ENCODE measurements around the gene ZBTB7A. TPM values are rescaled to one million over a fixed set of nuclear protein-coding genes. Genes with fewer than 3 reads are reported as not detected.

The ZBTB7A gene
- total RNA-seq, 1 donor from 2014 or later, result 30.0 TPM

GRCh38 chr19:4087787-4088679 lies 21.3 kb upstream of the ZBTB7A start:
- peaks cover 9% of the 10 kb centered on the region for H3K4me1 Mint-ChIP-seq (ENCODE audit: unreplicated experiment)
- peaks cover 3% of the 10 kb centered on the region for H3K36me3 Mint-ChIP-seq (ENCODE audit: unreplicated experiment)
- no peaks in the 10 kb centered on the region for H3K27me3 Mint-ChIP-seq (ENCODE audit: unreplicated experiment)
- DNase-seq (ENCODE audit: extremely low spot score, unreplicated experiment), result peak; percentile 83
- no peak overlapping the region for H3K27ac Mint-ChIP-seq (ENCODE audit: unreplicated experiment)
- TF ChIP-seq, protein P1, sequence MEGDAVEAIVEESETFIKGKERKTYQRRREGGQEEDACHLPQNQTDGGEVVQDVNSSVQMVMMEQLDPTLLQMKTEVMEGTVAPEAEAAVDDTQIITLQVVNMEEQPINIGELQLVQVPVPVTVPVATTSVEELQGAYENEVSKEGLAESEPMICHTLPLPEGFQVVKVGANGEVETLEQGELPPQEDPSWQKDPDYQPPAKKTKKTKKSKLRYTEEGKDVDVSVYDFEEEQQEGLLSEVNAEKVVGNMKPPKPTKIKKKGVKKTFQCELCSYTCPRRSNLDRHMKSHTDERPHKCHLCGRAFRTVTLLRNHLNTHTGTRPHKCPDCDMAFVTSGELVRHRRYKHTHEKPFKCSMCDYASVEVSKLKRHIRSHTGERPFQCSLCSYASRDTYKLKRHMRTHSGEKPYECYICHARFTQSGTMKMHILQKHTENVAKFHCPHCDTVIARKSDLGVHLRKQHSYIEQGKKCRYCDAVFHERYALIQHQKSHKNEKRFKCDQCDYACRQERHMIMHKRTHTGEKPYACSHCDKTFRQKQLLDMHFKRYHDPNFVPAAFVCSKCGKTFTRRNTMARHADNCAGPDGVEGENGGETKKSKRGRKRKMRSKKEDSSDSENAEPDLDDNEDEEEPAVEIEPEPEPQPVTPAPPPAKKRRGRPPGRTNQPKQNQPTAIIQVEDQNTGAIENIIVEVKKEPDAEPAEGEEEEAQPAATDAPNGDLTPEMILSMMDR (IDR thresholded peaks at IDR 0.05), result no peak
- no peaks in the 10 kb centered on the region for H3K9me3 Mint-ChIP-seq (ENCODE audit: unreplicated experiment)
- H3K4me3 Mint-ChIP-seq (ENCODE audit: unreplicated experiment), result no peak overlapping the region

DNA sequence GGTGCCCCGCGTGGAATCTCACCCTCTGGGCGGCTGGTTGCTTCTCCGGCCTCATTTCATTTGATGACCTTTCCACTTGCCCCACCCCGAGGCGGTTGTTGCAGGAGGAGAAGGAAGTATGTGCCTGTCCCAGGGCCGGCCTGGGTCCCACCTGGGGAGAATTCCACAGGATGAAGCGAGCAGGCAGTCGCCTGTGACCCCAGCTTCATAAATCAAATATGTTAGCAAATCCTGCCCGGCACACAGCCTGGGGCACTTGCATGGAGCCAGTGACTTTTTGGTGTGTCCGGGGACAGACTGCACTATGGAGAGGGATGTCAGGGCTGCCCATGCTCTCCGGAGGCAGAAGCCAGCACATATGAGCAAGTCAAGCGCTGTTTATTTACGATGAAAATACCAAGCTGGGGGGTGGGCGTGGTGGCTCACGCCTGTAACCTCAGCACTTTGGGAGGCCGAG lies 19.7 kb upstream of the ZBTB7A start:
- peak; percentile 77 for DNase-seq (ENCODE audit: extremely low spot score, unreplicated experiment)
- no peak overlapping the region for H3K4me3 Mint-ChIP-seq (ENCODE audit: unreplicated experiment)
- H3K36me3 Mint-ChIP-seq (ENCODE audit: unreplicated experiment), result peaks cover 3% of the 10 kb centered on the region
- H3K27me3 Mint-ChIP-seq (ENCODE audit: unreplicated experiment), result no peaks in the 10 kb centered on the region
- H3K4me1 Mint-ChIP-seq (ENCODE audit: unreplicated experiment), result peaks cover 9% of the 10 kb centered on the region
- TF ChIP-seq, protein P1 (IDR thresholded peaks at IDR 0.05), result no peak
- H3K9me3 Mint-ChIP-seq (ENCODE audit: unreplicated experiment), result no peaks in the 10 kb centered on the region
- H3K27ac Mint-ChIP-seq (ENCODE audit: unreplicated experiment), result no peak overlapping the region

- Mint-ChIP-seq H3K27me3 (ENCODE audit: unreplicated experiment) (no peaks in the 10 kb centered on the region), H3K4me1 (ENCODE audit: unreplicated experiment) (peaks cover 9% of the 10 kb centered on the region), H3K27ac (ENCODE audit: unreplicated experiment) (no peak overlapping the region), H3K9me3 (ENCODE audit: unreplicated experiment) (no peaks in the 10 kb centered on the region), H3K4me3 (ENCODE audit: unreplicated experiment) (no peak overlapping the region), H3K36me3 (ENCODE audit: unreplicated experiment) (no peaks in the 10 kb centered on the region)
- TF ChIP-seq, protein P1 (IDR thresholded peaks at IDR 0.05), result no peak
- DNase-seq (ENCODE audit: extremely low spot score, unreplicated experiment), result peak; percentile 81
These were observed 17.8 kb upstream of the ZBTB7A start for GRCh38 chr19:4084547-4084877.

DNA sequence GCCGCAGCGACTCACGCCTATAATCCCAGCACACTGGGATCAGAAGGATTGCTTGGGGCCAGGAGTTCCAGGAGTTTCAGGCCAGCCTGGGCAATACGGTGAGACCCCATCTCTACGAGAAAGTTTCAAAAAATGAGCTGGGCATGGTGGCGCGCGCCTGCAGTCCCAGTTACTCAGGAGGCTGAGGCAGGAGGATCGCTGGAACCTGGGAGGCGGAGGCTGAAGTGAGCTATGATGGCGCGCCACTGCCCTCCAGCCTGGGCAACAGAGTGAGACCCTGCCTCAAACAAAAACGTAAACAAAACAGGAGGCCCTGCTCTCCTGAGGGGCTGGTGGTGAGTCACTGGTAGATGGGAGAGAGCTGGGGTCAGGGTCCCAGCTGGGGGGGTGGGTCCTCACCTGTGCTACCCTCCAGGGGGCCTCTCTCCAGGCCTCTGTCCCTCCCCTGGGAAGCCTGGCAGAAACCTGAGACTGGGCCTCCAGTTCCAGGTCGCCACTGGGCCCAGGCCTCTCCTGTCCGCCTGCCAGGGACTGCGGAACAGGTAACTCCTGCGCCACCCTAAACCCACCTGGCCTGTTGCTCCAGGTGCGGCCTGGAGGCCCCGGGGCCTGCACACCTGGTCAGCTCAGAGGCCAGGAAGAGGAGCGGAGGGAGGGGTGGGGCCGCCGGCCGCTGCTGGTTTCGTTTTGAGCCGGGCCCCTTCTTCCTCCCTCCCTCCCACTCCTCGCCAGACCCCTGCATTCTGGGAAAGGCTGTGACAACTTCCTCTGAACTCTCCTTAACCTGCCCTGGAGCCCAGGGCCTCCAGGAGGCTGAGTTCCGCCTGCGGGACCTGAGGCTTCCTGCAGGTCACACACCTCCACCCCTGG lies 17.2 kb upstream of the ZBTB7A start:
- Mint-ChIP-seq H3K27me3 (ENCODE audit: unreplicated experiment) (no peaks in the 10 kb centered on the region), H3K9me3 (ENCODE audit: unreplicated experiment) (no peaks in the 10 kb centered on the region), H3K36me3 (ENCODE audit: unreplicated experiment) (no peaks in the 10 kb centered on the region), H3K4me3 (ENCODE audit: unreplicated experiment) (no peak overlapping the region), H3K4me1 (ENCODE audit: unreplicated experiment) (peaks cover 9% of the 10 kb centered on the region), H3K27ac (ENCODE audit: unreplicated experiment) (no peak overlapping the region)
- no peak for DNase-seq (ENCODE audit: extremely low spot score, unreplicated experiment)
- TF ChIP-seq, protein P1 (IDR thresholded peaks at IDR 0.05), result no peak

DNA sequence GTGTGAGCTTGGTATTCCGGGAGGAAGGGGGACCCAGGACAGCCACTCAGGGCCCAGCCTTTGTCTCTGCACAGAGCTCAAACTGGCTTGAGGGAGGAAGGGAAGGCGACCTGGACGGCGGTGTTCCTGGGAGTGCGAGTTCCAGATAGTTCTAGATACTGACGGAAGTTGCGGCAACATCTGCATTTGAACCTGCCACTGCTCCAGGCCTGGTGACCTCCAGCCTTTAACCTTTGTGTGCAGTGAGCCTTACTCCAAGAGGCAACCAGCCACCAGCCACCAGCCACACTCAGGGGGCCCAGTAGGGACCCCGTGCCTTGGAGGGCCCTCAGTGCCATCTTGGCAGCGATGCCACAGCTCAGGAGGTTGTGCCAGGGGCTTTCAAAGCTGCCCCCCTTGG lies 15.5 kb upstream of the ZBTB7A start:
- Mint-ChIP-seq H3K4me3 (ENCODE audit: unreplicated experiment) (no peak overlapping the region), H3K9me3 (ENCODE audit: unreplicated experiment) (no peaks in the 10 kb centered on the region), H3K4me1 (ENCODE audit: unreplicated experiment) (peaks cover 11% of the 10 kb centered on the region), H3K36me3 (ENCODE audit: unreplicated experiment) (no peaks in the 10 kb centered on the region), H3K27ac (ENCODE audit: unreplicated experiment) (no peak overlapping the region), H3K27me3 (ENCODE audit: unreplicated experiment) (no peaks in the 10 kb centered on the region)
- DNase-seq (ENCODE audit: extremely low spot score, unreplicated experiment), result no peak
- TF ChIP-seq, protein P1 (IDR thresholded peaks at IDR 0.05), result no peak
